Testis (tissue), 3 donors: ENCODE data around the gene APOBEC3B. TPM values are rescaled to one million over a fixed set of nuclear protein-coding genes. Genes with fewer than 3 reads are reported as not detected.
"Not testable (repeated sequence)": the region's sequence is repeated elsewhere in the genome, so short reads cannot be mapped to it uniquely, and the experiment has no call there.

Source experiments
- DNase-seq: peaks from one replicate; pipeline ENCODE4 v3.0.0-alpha.2; 2019
- H3K27ac ChIP-seq, 2 donors: fragments of 200-600 bp; sonication (generic); one replicate each; pipeline ENCODE4 v1.5.1; 2019
- H3K27me3 ChIP-seq: fragments of 200-600 bp; sonication (generic); one replicate; pipeline ENCODE4 v1.5.1; 2019
- H3K36me3 ChIP-seq: fragments of 200-600 bp; sonication (generic); one replicate; pipeline ENCODE4 v1.5.1; 2017; ENCODE audit warnings: low read depth; ENCODE audit errors: missing control alignments
- H3K4me1 ChIP-seq: fragments of 200-600 bp; sonication (generic); one replicate; pipeline ENCODE4 v1.5.1; 2019
- H3K4me3 ChIP-seq, 2 donors: fragments of 200-600 bp; sonication (generic); one replicate each; pipeline ENCODE4 v1.5.1; 2017 to 2019
- H3K9me3 ChIP-seq: fragments of 200-600 bp; sonication (generic); one replicate; pipeline ENCODE4 v1.5.1; 2017
- POLR2A ChIP-seq: fragments of 450-650 bp; IDR thresholded peaks from one replicate; pipeline ENCODE4 v1.6.1; 2017; ENCODE audit warnings: antibody characterized with exemption, mild to moderate bottlenecking, moderate library complexity
- WGBS, 2 donors: methylation state at CpG; one replicate each; pipeline ENCODE4 v1.1.5; 2018; 5-methylcytosine and 5-hydroxymethylcytosine counted together
- intact Hi-C: fragments of 100-400 bp; cut with DNase I; formaldehyde crosslinking; loops from one replicate; pipeline ENCODE4 v1.15.1; 2023; ENCODE audit warnings: low total_unique reads
- polyA plus RNA-seq: library from polyadenylated mRNA; stranded (reverse); fragments of 350-450 nt; fragmentation: Illumina TruSeq; extraction: RNeasy Lipid Tissue Mini Kit (QIAGEN cat#74804); gene quantifications from one replicate; pipeline ENCODE4 v1.2.3, GENCODE V29; 2014; ENCODE audit warnings: low read depth, low replicate concordance; ENCODE audit not compliant: insufficient read depth
- total RNA-seq, 2 donors: library from RNA; depleted of rRNA; stranded (reverse); fragments of >200 nt; gene quantifications; one replicate each; pipeline ENCODE4 v1.2.3, GENCODE V29; 2016
- TF ChIP-seq, protein P1 (sequence below), 3 experiments: fragments of 450-650 bp in 2 of 3; fragments of 200-600 bp in 1 of 3; sonication (generic) in 1 of 3; IDR thresholded peaks; one replicate each; pipeline ENCODE4 v1.5.1; 2016 to 2019; ENCODE audit warnings: antibody characterized with exemption in 3 of 3, mild to moderate bottlenecking in 2 of 3, moderate library complexity in 1 of 3

APOBEC3B gene
- total and polyA plus RNA-seq, 3 donors from 2014 or later = 0.69 to 2.0 (median 1.4) TPM

DNA sequence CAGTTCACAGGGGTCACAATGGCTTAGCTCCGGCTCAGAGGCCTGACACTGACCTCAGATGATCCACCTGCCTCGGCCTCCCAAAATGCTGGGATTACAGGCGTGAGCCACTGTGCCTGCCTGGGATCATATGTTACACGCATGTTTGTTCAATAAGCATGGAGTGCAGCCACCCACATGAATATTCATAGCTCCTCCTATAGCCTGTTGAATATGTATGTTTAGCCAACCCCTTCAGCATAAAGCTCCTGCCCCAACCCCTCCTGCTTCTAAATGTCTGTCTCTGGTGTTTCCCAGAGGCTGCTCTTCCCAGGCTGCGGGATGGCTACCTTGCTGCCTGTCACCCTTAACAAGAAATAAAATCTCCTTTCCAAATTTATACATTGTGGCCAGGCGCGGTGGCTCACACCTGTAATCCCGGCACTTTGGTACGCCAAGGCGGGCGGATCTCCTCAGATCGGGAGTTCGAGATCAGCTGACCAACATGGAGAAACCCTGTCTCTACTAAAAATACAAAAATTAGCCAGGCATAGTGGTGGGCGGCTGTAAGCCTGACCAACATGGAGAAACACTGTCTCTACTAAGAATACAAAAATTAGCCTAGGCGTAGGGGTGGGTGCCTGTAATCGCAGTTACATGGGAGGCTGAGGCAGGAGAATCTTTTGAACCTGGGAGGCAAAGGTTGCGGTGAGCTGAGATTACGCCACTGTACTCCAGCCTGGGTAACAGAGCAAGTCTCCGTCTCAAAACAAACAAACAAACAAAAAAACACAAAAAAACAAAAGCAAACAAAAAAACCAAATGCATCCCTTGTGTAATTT is 57.4 kb downstream of the APOBEC3B start:
- WGBS, 2 donors = 67 to 70% methylated on average over 17 to 19 of the region's 19 CpGs
- Histone ChIP-seq H3K4me1 (peaks cover 9% of the 10 kb centered on the region), H3K9me3 (no peaks in the 10 kb centered on the region), H3K27me3 (no peaks in the 10 kb centered on the region), H3K4me3 (no peak overlapping the region), H3K27ac (peak overlapping the region; percentile 70 to 90), H3K36me3 (no peaks in the 10 kb centered on the region)
- TF ChIP-seq, protein P1, sequence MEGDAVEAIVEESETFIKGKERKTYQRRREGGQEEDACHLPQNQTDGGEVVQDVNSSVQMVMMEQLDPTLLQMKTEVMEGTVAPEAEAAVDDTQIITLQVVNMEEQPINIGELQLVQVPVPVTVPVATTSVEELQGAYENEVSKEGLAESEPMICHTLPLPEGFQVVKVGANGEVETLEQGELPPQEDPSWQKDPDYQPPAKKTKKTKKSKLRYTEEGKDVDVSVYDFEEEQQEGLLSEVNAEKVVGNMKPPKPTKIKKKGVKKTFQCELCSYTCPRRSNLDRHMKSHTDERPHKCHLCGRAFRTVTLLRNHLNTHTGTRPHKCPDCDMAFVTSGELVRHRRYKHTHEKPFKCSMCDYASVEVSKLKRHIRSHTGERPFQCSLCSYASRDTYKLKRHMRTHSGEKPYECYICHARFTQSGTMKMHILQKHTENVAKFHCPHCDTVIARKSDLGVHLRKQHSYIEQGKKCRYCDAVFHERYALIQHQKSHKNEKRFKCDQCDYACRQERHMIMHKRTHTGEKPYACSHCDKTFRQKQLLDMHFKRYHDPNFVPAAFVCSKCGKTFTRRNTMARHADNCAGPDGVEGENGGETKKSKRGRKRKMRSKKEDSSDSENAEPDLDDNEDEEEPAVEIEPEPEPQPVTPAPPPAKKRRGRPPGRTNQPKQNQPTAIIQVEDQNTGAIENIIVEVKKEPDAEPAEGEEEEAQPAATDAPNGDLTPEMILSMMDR (IDR thresholded peaks at IDR 0.05) = no peak
- no peak for TF ChIP-seq POLR2A
- DNase-seq = no peak
- intact Hi-C loops = no loop called here

DNA sequence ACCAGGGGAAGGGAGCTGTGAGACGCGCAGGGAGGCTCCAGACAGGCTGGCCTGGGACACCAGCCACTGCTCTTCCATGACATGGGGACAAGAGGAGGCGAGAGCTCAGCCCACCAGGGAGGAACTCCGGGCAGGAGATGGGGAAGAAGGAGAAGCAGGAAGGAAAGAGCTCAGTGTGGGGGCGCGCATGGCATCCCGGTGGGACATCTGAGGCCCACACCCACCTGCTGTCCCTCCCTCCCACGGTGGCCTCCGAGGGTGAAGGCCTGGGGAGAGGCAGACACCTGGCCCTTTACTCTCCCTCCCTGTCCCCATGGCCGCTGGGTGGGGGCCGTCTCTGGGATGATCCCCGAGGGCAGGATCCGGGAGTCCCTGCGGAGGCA is 58.0 kb downstream of the APOBEC3B start:
- 11 to 14% methylated on average over 9 to 14 of the region's 14 CpGs for whole genome bisulfite sequencing, 2 donors
- peak overlapping the region; percentile 70 to 90 for H3K27ac ChIP-seq
- DNase-seq, H3K4me1 ChIP-seq, H3K27me3 ChIP-seq, H3K9me3 ChIP-seq, intact Hi-C loops, H3K36me3 ChIP-seq: not testable (repeated sequence)
- peak overlapping the region; percentile 53 to 74 for H3K4me3 ChIP-seq

DNA sequence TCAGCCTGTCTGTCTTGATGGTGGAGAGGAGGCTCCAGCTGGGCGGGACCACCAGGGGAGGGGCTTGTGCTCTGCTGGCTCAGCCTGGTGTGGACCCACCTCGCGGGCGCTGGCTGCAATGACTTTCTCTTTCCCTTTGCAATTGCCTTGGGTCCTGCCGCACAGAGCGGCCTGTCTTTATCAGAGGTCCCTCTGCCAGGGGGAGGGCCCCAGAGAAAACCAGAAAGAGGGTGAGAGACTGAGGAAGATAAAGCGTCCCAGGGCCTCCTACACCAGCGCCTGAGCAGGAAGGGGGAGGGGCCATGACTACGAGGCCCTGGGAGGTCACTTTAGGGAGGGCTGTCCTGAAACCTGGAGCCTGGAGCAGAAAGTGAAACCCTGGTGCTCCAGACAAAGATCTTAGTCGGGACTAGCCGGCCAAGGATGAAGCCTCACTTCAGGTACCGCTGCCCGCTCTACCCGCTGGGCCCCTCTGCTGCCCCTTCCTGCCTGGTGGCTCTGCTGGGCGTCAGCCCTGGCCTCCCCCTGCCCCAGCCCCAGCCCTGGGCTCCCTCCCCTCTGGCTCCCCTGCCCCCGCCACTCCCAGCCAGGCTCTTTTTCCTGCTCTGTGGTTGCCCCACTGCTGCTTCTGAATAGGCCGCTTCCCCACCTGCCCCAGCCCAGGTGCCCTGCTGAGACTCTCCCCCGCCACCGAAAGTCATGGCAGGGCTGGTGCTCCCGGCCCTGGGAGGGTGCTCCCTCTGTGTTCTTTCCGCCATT is 58.6 kb downstream of the APOBEC3B start, which contains the start of gene APOBEC3F:
Gene APOBEC3F, plus strand, starts transcription at position 327 of the 759 bp plus-strand sequence. Its CDS starts 97 bp downstream, at position 424.
- H3K36me3 ChIP-seq, H3K27me3 ChIP-seq, H3K9me3 ChIP-seq, intact Hi-C loops: not testable (repeated sequence)
- 0 to 1% methylated on average over 10 to 21 of the region's 21 CpGs for WGBS, 2 donors
- peak; percentile 81 for DNase-seq
- Histone ChIP-seq H3K4me1 (peaks cover 13% of the 10 kb centered on the region), H3K27ac (peak within 1 kb of the TSS; percentile 89 to 90), H3K4me3 (peak within 1 kb of the TSS; percentile 53 to 74)

DNA sequence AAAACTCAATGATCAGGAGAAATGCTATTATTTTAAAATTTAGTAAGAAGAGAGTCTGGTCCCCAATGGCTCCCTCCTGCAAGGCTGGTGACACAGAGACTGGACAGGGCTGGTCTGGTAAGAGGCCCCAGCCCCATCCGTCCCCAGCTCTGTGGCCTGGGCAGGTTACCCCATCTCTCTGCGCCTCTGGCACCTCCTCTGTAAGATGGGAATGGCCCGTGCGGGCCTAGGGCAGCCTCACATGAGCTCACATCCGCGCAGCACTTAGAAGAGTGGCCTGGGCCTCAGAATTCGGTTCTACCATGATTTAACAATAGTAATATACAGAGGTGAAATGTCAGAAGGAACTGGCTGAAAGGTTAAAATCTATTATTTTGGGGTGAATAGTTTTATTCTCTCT is 59.8 kb downstream of the APOBEC3B start:
- Histone ChIP-seq H3K4me1 (peaks cover 14% of the 10 kb centered on the region), H3K9me3 (no peaks in the 10 kb centered on the region), H3K27ac (peak overlapping the region; percentile 70 to 90), H3K27me3 (no peaks in the 10 kb centered on the region), H3K4me3 (no peak overlapping the region), H3K36me3 (no peaks in the 10 kb centered on the region)
- 82 to 90% methylated on average over 7 of the region's 7 CpGs for WGBS, 2 donors
- no peak for DNase-seq
- intact Hi-C loops = no loop called here
- TF ChIP-seq, protein P1 (IDR thresholded peaks at IDR 0.05) = no peak
- TF ChIP-seq POLR2A = no peak

Other genes with a start within 250 kb of the APOBEC3B start
- 100 to 1,000 TPM; 295 to 331 TPM for gene SUN2, start 226.3 kb upstream of the APOBEC3B start, total RNA-seq
- gene SUN2, start 226.3 kb upstream of the APOBEC3B start, polyA plus RNA-seq = 90.8 TPM
- 10 to 100 TPM; 54.4 to 76.8 TPM for gene DNAL4, start 188.2 kb upstream of the APOBEC3B start, total RNA-seq
- gene DNAL4, start 188.2 kb upstream of the APOBEC3B start, polyA plus RNA-seq = 107 TPM
- gene NPTXR, start 138.3 kb upstream of the APOBEC3B start, total RNA-seq = 10 to 100 TPM; 12.6 to 14.1 TPM
- 3.9 TPM for gene NPTXR, start 138.3 kb upstream of the APOBEC3B start, polyA plus RNA-seq
- gene CBX6, start 110.1 kb upstream of the APOBEC3B start, total RNA-seq = 10 to 100 TPM; 30.1 to 33.1 TPM
- 18.7 TPM for gene CBX6, start 110.1 kb upstream of the APOBEC3B start, polyA plus RNA-seq
- under 1 TPM in 1 of 2 donors, not detected in 1; 0.50 TPM for gene APOBEC3A, start 24.7 kb upstream of the APOBEC3B start, total RNA-seq
- gene APOBEC3A, start 24.7 kb upstream of the APOBEC3B start, polyA plus RNA-seq = 1.1 TPM
- gene APOBEC3C, start 31.9 kb downstream of the APOBEC3B start, total RNA-seq = 10 to 100 TPM; 58.4 to 61.3 TPM
- 76.6 TPM for gene APOBEC3C, start 31.9 kb downstream of the APOBEC3B start, polyA plus RNA-seq
- 1 to 10 TPM; 6.2 to 6.4 TPM for gene APOBEC3D, start 38.8 kb downstream of the APOBEC3B start, total RNA-seq
- gene APOBEC3D, start 38.8 kb downstream of the APOBEC3B start, polyA plus RNA-seq = 3.7 TPM
- gene APOBEC3F, start 58.5 kb downstream of the APOBEC3B start, total RNA-seq = 10 to 100 TPM; 26.8 to 30.5 TPM
- gene APOBEC3F, start 58.5 kb downstream of the APOBEC3B start, polyA plus RNA-seq = 19.0 TPM
- gene APOBEC3G, start 94.9 kb downstream of the APOBEC3B start, total RNA-seq = 10 to 100 TPM; 68.3 to 73.8 TPM
- gene APOBEC3G, start 94.9 kb downstream of the APOBEC3B start, polyA plus RNA-seq = 56.4 TPM
- gene APOBEC3H, start 114.9 kb downstream of the APOBEC3B start, total RNA-seq = 1 to 10 TPM; 3.5 to 5.2 TPM
- 3.6 TPM for gene APOBEC3H, start 114.9 kb downstream of the APOBEC3B start, polyA plus RNA-seq
- gene CBX7, start 170.3 kb downstream of the APOBEC3B start, total RNA-seq = 10 to 100 TPM; 51.3 to 62.8 TPM
- gene CBX7, start 170.3 kb downstream of the APOBEC3B start, polyA plus RNA-seq = 25.7 TPM